H54 (cell line): Measurements from ENCODE around the gene ITGA8.
"Not testable (repeated sequence)": the region's sequence is repeated elsewhere in the genome, so short reads cannot be mapped to it uniquely, and the experiment has no call there.

Experiments
- DNase-seq: peaks from one replicate; pipeline ENCODE4 v3.0.0; 2011; ENCODE audit warnings: low spot score, mixed read lengths; ENCODE audit not compliant: insufficient read length
- FAIRE-seq: peaks from 3 replicates; lab custom pipeline; 2011; peaks lifted over from hg19 to GRCh38; lab: Jason Lieb, UNC
- POLR2A ChIP-seq: IDR thresholded peaks from 2 replicates; pipeline ENCODE4 v1.6.1; 2011; ENCODE audit warnings: low read depth, mild to moderate bottlenecking, low read length

ITGA8 gene

DNA sequence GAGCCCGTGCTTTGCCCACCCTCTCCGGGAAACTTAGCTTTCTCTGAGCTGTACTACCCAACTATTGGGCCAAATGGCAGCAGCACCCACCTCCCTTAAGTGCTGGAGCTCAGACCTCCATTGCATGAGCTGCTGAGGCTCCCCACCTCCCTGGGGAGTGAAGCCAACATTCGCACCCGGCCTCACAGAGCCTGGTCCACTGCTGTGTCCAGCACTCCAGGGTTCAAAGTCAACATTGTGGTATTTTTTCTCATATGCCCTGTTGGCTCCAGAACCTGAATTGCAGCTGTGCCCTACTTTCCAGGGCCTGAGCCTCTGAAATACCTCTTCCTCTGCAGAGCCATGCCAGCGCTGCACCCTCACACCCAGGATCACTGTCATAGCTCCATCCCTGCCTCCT, 29.7 kb downstream of the ITGA8 start:
- FAIRE-seq (no peak), DNase-seq (no peak)
- TF ChIP-seq POLR2A, result no peak

DNA sequence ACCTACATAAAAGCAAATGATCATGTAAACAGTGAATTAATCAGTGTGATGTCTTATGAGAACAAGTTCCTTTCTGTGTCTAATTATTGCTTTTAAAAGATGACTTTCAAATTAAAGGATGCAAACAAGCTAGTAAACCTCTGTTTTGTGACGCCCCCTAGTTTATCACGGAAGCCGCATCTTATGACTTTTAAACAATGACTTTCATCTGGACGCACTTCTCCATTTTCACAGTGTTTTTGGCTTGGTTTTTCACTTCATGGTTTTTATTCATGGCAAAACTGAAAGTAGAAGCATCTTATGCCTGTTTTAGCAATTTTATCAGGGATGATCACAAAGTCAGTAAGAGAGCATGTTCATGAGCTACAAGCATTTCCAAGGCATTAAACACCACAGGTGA, 35.0 kb downstream of the ITGA8 start:
- no peak for TF ChIP-seq POLR2A
- FAIRE-seq, result no peak
- no peak for DNase-seq

DNA sequence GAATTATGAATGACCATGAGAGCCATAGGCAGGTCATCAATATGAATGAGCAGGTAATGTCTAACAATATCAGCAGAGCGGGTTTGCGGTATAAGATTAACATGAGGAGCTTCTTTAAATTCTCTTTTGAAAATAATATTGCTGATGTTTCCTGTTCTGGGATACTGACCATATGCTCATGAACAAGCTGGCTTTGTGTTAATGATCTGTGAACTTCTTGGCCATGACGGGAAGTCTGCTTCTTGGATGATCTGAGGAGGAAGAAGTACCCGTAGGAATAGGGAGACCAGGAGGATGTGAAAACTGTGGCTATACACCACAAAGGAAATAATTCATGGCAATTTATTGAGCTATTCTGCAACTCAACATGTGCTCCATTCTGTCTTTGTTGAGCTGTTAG, 38.6 kb downstream of the ITGA8 start:
- FAIRE-seq (no peak), DNase-seq (no peak)
- no peak for TF ChIP-seq POLR2A

DNA sequence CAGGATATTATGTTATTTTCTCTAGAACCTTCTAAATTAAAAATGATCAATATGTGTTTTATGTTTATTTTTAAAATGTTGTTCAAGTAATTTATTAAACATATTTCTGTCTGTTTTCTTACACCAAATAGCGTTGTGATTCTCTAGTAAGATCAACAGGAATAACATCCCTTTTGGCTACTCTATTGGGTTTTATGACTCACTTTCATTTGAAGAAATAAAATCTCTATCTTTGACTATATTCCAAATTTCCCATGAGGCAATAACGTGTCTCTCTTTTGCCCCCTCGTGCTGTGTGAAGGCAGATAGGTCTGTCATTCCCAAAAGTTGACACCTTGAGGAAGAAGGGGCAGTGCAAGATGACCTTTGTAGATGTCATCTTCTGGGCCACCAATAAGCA, 40.9 kb downstream of the ITGA8 start:
- no peak for TF ChIP-seq POLR2A
- FAIRE-seq, result no peak
- DNase-seq, result no peak

DNA sequence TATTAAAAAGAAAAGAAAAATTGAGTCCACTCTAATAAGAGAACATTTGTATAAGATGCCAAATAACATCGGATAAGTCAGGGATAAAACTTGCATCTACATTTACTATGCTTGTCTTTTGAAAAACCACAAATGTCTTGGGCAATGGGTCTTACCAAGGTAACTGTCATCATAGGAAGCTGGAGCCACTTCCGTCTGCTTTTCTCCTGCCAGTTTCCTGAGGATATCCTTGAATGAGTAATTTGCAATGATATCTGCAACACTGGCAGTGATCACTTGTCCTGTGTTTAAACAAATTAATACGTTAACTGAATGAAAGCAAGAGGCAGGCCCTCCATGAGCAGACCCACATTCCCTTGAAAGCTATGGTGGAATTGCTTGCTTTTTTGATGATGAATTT, 47.3 kb downstream of the ITGA8 start:
- TF ChIP-seq POLR2A, result no peak
- FAIRE-seq (no peak), DNase-seq (no peak)

DNA sequence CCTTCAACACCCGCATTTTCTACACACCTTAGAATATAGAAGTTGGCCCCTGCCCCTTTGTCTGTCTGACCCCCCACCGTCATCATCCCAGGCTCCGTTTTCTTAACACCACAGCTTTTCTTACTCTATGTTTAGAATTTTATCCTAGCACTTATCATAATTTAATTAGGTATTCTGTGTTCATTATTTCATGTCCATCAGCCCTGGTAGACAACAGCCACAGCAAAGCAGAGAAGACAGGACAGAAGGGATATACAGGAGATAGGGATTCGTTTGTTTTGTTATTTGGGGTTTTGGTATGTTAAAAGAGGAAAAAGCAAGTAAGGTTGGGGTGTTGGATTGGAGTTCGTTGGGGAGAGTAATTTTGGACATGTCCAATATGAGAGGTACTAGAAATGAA, 48.8 kb downstream of the ITGA8 start:
- DNase-seq (no peak), FAIRE-seq (no peak)
- TF ChIP-seq POLR2A, result no peak

DNA sequence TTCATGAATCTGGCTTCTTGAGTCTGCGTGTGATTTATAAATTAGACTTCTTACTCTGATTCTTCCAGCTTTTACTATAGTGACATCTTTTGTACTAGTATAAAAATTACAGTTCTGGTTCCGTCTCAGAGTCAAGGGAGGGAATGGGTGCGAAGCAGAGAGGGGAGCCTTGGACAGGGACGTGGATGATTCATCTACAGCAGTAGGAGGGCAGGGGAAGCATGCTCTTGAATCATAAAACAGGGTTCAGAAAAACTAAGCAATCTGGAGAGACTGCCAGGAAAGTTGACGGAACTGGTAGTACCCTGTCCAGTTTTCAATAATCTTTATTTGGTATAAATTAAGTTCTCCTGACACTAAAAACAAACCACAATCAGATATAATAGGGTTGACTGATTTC, 58.1 kb downstream of the ITGA8 start:
- FAIRE-seq (no peak), DNase-seq (no peak)
- TF ChIP-seq POLR2A, result no peak

DNA sequence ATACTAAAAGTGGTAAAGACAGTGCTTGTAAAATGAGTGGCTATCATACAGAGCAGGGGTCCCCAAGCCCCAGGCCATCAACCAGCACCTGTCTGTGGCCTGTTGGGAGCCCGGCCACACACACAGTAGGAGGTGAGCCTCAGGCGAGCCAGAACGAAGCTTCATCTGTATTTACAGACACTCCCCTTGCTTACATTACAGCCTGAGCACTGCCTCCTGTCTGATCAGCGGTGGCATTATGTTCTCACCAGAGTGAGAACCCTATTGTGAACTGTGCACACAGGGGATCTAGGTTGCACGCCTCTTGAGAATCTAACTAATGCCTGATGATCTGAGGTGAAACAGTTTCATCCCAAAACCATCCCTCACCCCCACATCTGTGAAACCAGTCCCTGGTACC, 58.7 kb downstream of the ITGA8 start:
- no peak for FAIRE-seq
- no peak for DNase-seq
- no peak for TF ChIP-seq POLR2A

DNA sequence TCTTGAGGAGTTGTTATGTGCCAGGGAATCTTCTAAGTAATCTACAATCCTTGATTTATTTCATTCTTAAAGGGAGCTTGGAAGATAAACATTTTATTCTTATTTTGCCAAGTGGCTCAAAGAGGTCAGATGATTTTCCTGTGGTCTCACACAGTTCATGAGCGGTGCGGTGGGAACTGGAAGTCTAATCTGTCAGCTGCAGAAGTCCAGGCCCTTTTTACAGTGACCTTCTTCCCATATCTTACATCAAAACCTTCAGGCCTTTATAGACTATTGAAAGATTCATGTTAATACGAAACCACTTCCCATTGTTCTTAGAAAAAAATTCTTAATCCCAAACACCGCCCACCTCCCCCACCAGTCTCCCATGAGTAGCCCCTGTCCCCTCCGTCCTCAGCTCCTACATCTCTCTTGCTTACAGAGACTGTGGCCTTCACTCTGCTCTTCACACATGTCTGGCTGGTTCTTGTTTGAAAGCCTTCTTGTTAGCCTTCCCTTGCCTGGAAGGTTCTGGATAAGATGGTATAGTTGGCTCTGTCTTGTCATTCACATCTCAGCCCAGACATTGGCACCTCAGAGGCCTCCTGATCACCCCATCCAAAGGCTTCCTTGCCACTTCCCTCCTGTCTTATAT, 61.5 kb downstream of the ITGA8 start:
- FAIRE-seq, result no peak
- TF ChIP-seq POLR2A, result no peak

DNA sequence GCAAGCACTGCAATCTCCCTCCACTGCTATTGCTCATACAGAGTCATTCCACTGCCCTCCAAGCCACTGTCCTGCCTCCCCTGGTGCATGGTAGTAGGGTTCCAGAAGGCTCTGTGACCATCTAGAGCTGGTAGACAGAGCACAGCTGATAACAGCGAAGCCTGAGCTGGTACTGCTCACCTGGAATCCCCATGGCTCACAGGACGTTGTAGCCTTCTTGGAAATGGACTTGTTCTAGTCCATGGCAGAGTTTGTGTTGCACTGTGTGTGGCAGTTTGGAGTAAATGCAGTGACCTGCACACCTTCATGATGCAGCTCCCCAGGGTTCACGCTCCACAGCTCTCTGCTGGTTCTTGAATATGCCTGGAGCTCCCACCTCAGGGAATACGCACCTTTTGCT, 67.0 kb downstream of the ITGA8 start:
- TF ChIP-seq POLR2A, result no peak
- DNase-seq (no peak), FAIRE-seq (no peak)

More for the DNA sequence above, 61.5 kb downstream of the ITGA8 start:
- no peak for DNase-seq

DNA sequence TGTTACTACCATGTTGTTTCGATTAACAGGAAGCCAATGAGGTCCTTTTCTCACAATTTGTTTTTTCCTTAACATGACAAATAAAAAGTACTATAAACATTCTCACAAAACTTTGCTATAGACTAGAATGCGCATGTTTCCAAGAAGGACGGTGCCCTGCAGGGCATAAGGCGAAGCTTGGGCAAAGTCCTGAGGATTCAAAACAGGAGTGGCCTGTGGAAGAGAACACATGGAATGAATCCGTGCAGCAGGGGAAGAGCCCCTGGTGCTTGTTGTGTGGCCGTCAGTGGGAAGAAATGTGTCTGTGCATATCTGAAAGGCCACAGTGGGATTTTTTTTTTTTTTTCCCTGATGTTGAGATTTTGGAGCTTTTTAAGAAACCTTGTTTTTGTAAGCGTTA, 67.6 kb downstream of the ITGA8 start:
- FAIRE-seq (no peak), DNase-seq (no peak)
- no peak for TF ChIP-seq POLR2A

DNA sequence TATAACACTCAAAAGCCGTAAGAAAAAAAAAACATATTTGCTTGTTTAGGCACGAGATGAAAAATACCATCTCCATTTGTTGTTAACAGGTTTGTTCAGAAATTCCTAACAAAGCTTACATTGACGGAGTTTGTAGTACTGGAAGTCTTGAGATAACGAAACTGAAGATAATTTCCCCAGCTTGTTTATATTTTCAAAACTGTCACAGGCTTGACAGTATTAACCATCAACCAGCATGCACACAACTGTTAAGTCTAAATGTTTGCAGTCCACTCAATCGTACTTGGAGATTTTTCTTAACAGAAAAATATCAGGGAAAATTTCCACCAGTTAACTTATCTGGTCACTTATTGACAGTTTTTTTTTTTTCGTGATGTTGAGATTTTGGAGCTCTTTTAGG, 68.5 kb downstream of the ITGA8 start:
- DNase-seq (no peak), FAIRE-seq (no peak)
- TF ChIP-seq POLR2A, result no peak

DNA sequence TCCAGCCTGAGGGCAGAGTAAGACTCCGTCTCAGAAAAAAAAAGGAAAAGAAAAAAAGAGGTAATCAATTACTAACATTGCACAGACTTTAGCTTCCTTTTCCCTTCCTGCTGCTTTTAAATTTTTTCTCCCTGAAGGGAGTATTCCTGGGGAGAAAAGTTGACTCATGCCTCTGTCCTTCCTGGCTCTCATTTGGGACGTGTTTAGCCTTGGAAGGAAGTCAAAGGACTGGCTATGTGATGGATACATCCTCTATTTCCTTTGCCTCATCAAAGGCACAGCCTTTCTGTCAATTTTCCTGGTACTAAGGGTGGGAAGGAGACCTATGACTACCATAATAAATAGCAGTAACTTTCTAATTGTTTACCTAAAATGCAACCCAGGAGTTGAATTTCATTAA, 77.6 kb downstream of the ITGA8 start:
- no peak for DNase-seq
- TF ChIP-seq POLR2A, result no peak
- FAIRE-seq, result no peak

DNA sequence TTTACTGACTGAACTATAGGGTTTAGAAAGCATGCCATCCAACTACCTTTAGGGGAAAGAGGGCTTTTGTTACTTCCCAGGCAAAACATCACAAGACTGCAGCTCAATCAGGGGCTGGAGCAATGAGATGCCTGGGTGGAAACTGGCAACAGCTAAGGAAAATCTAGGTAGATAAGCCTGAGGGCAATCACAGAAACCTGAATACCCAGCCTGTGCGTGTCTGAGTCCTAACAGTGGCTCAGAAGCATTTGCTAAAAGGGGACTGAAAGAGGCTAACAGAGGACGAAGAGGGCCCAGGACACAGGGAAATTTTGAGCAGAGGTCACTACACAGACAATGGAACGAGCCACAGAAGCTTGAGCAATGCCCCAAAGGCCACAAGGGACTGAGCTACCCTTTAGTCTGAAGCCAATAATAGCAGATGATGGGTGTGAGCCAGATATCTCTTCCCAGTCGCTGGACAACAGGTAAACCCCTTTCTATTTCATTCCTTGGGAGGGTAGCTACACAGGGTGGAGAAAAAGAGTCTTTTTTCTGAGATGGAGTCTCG, 79.1 kb downstream of the ITGA8 start:
- DNase-seq, result no peak
- TF ChIP-seq POLR2A, result no peak
- FAIRE-seq, result no peak

DNA sequence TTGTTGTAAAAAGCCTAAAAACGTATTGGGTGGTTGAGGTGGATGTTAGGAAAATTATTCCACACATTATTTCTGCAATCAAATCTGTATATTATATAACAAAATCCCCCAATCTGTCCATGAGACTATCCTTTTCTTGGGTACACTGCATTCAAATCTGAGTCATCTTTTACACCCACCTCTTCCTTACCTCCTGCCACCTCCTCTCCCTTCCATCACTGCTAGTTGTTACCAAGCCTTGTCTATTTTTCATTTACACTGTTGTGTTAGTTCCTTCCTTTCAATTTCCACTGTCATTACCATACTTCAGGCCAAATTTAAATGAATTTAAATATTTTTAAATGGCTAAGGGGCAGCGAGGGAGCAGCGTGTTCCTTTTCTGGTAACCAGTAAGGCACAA, 83.3 kb downstream of the ITGA8 start:
- DNase-seq (no peak), FAIRE-seq (no peak)
- TF ChIP-seq POLR2A, result no peak

DNA sequence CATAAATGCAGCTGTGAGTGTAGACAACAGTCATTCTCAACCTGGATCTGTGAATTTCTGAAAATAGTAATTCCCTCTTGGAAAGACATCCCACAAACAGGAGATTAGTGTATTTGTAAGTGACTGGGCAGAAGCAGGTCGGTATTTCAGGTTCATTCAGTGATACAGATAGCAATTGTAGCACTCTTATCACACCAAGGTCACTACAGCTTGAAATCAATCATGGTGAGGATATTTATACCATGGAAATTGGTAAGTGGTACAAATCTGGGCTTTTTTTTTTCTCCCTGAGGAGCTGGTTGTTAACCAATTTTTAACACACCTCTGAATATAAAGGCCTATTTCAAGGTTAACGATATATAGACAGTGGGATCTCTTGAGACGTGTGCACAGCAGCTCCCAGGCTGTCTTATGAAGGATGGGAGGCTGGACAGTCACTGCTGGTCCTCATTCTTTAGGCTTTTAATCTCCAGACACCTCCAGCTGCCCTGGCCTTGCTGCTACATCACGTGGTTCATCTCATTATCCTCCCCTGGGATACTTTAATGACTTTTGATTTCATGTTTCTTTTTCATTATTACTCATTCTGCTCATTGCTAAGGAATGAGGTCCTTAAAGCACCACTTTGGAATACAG, 87.1 kb downstream of the ITGA8 start:
- DNase-seq (no peak), FAIRE-seq (no peak)
- TF ChIP-seq POLR2A, result no peak

DNA sequence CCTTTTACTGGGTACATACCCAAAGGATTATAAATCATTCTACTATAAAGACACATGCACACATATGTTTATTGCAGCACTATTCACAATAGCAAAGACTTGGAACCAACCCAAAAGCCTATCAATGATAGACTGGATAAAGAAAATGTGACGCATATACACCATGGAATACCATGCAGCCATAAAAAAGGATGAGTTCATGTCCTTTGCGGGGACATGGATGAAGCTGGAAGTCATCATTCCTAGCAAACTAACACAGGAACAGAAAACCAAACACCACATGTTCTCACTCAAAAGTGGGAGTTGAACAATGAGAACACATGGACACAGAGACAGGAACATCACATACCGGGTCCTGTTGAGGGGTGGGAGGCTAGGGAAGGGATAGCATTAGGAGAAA, 88.5 kb downstream of the ITGA8 start:
- DNase-seq, FAIRE-seq: not testable (repeated sequence)
